GM15510 (cell line): Measurements from ENCODE around the gene IGFBP5.

Source experiments
- POLR2A ChIP-seq: IDR thresholded peaks from 3 replicates; pipeline ENCODE4 v1.6.1; 2011; ENCODE audit warnings: borderline replicate concordance; ENCODE audit not compliant: insufficient read length; ENCODE audit errors: extremely low read depth

IGFBP5 gene

GRCh38 chr2:216695401-216695821, at the start of gene IGFBP5:
IGFBP5 (minus strand) TSS chr2:216695549; CDS start chr2:216694775, 774 bp downstream.
- no peak for TF ChIP-seq POLR2A

GRCh38 chr2:216743781-216744180, 48.4 kb upstream of the IGFBP5 start:
- TF ChIP-seq POLR2A: no peak

GRCh38 chr2:216742411-216742810, 47.1 kb upstream of the IGFBP5 start:
- no peak for TF ChIP-seq POLR2A

- no peak for TF ChIP-seq POLR2A
These were observed 45.9 kb upstream of the IGFBP5 start for GRCh38 chr2:216741223-216741593.

- TF ChIP-seq POLR2A: no peak
These were observed 45.3 kb upstream of the IGFBP5 start for GRCh38 chr2:216740557-216741222.

GRCh38 chr2:216739035-216739434, 43.7 kb upstream of the IGFBP5 start:
- no peak for TF ChIP-seq POLR2A

GRCh38 chr2:216737676-216738075, 42.3 kb upstream of the IGFBP5 start:
- TF ChIP-seq POLR2A: no peak

- no peak for TF ChIP-seq POLR2A
These were observed 41.0 kb upstream of the IGFBP5 start for GRCh38 chr2:216736326-216736725.

- TF ChIP-seq POLR2A: no peak
These were observed 40.3 kb upstream of the IGFBP5 start for GRCh38 chr2:216735668-216736067.

GRCh38 chr2:216735086-216735485, 39.7 kb upstream of the IGFBP5 start:
- no peak for TF ChIP-seq POLR2A

- no peak for TF ChIP-seq POLR2A
These were observed 37.7 kb upstream of the IGFBP5 start for GRCh38 chr2:216733046-216733445.

GRCh38 chr2:216732334-216732733, 37.0 kb upstream of the IGFBP5 start:
- TF ChIP-seq POLR2A: no peak

GRCh38 chr2:216731465-216731864, 36.1 kb upstream of the IGFBP5 start:
- TF ChIP-seq POLR2A: no peak

- no peak for TF ChIP-seq POLR2A
These were observed 35.5 kb upstream of the IGFBP5 start for GRCh38 chr2:216730871-216731270.

- no peak for TF ChIP-seq POLR2A
These were observed 32.2 kb upstream of the IGFBP5 start for GRCh38 chr2:216727346-216728122.

- no peak for TF ChIP-seq POLR2A
These were observed 28.8 kb upstream of the IGFBP5 start for GRCh38 chr2:216724190-216724589.

- TF ChIP-seq POLR2A: no peak
These were observed 25.8 kb upstream of the IGFBP5 start for GRCh38 chr2:216721141-216721540.

- TF ChIP-seq POLR2A: no peak
These were observed 25.4 kb upstream of the IGFBP5 start for GRCh38 chr2:216720722-216721121.
